HCT116 (cell line): ENCODE data around the gene CARMIL1. TPM values are rescaled to one million over a fixed set of nuclear protein-coding genes. Genes with fewer than 3 reads are reported as not detected.

Experiments used
- ATAC-seq: fragments of 200-7000 bp; cut with Tn5 transposase; 2 replicates; pipeline ENCODE4 v1.9.1; 2020; ENCODE audit warnings: mild to moderate bottlenecking, moderate library complexity
- BruUV-seq: library from RNA; stranded (reverse); fragments of 400-500 nt; replicated peaks from 2 replicates; lab custom pipeline; 2021; lab: Mats Ljungman, UMichigan
- CTCF ChIA-PET: fragments of 300-600 bp; sonication (Branson Sonifier 250); formaldehyde crosslinking; loops from one replicate; lab custom pipeline; 2021; ENCODE audit warnings: antibody characterized with exemption; lab: Charles Lee
- POLR2A ChIA-PET: fragments of 300-600, 350-600 bp; sonication (Branson Sonifier 250); formaldehyde crosslinking; loops from one replicate; lab custom pipeline; 2021; ENCODE audit warnings: antibody characterized with exemption; lab: Charles Lee
- RAD21 ChIA-PET, 2 experiments: fragments of 300-600 bp; sonication (Branson Sonifier 250); formaldehyde crosslinking; loops; one replicate each; lab custom pipeline; 2023; ENCODE audit warnings: low total read pairs in 2 of 2; ENCODE audit not compliant: uncharacterized antibody in 2 of 2, unreplicated experiment in 2 of 2, low non-redundant PET in 1 of 2; lab: Charles Lee
- DNase-seq: peaks from one replicate; pipeline ENCODE4 v3.0.0-alpha.2; 2010; ENCODE audit warnings: low read depth, low spot score
- H2AFZ ChIP-seq: fragments of 200-600 bp; shearing (Covaris generic), sonication (generic); 2 replicates; pipeline ENCODE4 v1.6.1; 2017; ENCODE audit warnings: low read depth, mixed run types, mixed read lengths, antibody characterized with exemption, low read length; ENCODE audit not compliant: poor library complexity, severe bottlenecking
- H3K27ac ChIP-seq: 2 replicates; pipeline ENCODE4 v1.5.1; 2012; ENCODE audit warnings: low read depth, low read length
- H3K27me3 ChIP-seq: fragments of 200-600 bp; sonication (generic); 2 replicates; pipeline ENCODE4 v1.6.1; 2016; ENCODE audit warnings: mixed run types, low read length, mixed read lengths; ENCODE audit not compliant: insufficient read depth
- H3K36me3 ChIP-seq, 2 experiments: fragments of 200-500 bp in 1 of 2; fragments of 200-600 bp in 1 of 2; sonication (Bioruptor generic) in 1 of 2; sonication (generic) in 1 of 2; 2 replicates each; pipeline versions ENCODE4 v1.5.1 to v1.6.1; 2014 to 2016; ENCODE audit warnings: low read length in 2 of 2, inconsistent platforms in 1 of 2, mixed read lengths in 1 of 2, mixed run types in 1 of 2; ENCODE audit not compliant: insufficient read depth in 2 of 2, control insufficient read depth in 1 of 2
- H3K4me1 ChIP-seq, 2 experiments: fragments of 200-600 bp in 1 of 2; sonication (generic) in 1 of 2; 2 replicates each; pipeline versions ENCODE4 v1.5.1 to v1.6.1; 2012 to 2017; ENCODE audit warnings: low read length in 2 of 2, inconsistent platforms in 1 of 2, mild to moderate bottlenecking in 1 of 2, mixed read lengths in 1 of 2, mixed run types in 1 of 2, moderate library complexity in 1 of 2; ENCODE audit not compliant: insufficient read depth in 2 of 2, control insufficient read depth in 1 of 2
- H3K4me2 ChIP-seq: fragments of 200-600 bp; sonication (generic); 2 replicates; pipeline ENCODE4 v1.6.1; 2017; ENCODE audit warnings: mixed run types, low read length, mixed read lengths
- H3K4me3 ChIP-seq, 2 experiments: fragments of 200-600 bp in 1 of 2; sonication (generic) in 1 of 2; replicated peaks in 1 of 2; 2 replicates each; pipeline ENCODE4 v1.5.1; 2011 to 2016; ENCODE audit warnings: low read length in 2 of 2, control low read depth in 1 of 2, low read depth in 1 of 2, mild to moderate bottlenecking in 1 of 2, mixed read lengths in 1 of 2, mixed run types in 1 of 2
- H3K79me2 ChIP-seq: fragments of 200-600 bp; sonication (generic); 2 replicates; pipeline ENCODE4 v1.6.1; 2017; ENCODE audit warnings: mild to moderate bottlenecking, mixed run types, low read length, moderate library complexity, mixed read lengths; ENCODE audit not compliant: insufficient read depth
- H3K9ac ChIP-seq: fragments of 200-600 bp; sonication (generic); 2 replicates; pipeline ENCODE4 v1.6.1; 2016; ENCODE audit warnings: low read length, mixed read lengths
- H3K9me2 ChIP-seq: fragments of 200-600 bp; sonication (generic), shearing (Covaris generic); 2 replicates; pipeline ENCODE4 v1.6.1; 2017; ENCODE audit warnings: mixed run types, mild to moderate bottlenecking, moderate library complexity; ENCODE audit not compliant: insufficient read depth
- H3K9me3 ChIP-seq, 2 experiments: fragments of 200-500 bp in 1 of 2; fragments of 200-600 bp in 1 of 2; sonication (Bioruptor generic) in 1 of 2; sonication (generic) in 1 of 2; 2 replicates each; pipeline ENCODE4 v1.6.1; 2014 to 2017; ENCODE audit warnings: low read length in 2 of 2, mixed read lengths in 2 of 2, inconsistent platforms in 1 of 2, low read depth in 1 of 2, mild to moderate bottlenecking in 1 of 2, mixed run types in 1 of 2, moderate library complexity in 1 of 2; ENCODE audit not compliant: control insufficient read depth in 1 of 2, insufficient read depth in 1 of 2
- H4K20me1 ChIP-seq: fragments of 200-600 bp; sonication (generic), shearing (Covaris generic); 2 replicates; pipeline ENCODE4 v1.6.1; 2017; ENCODE audit warnings: mixed run types, mild to moderate bottlenecking, moderate library complexity; ENCODE audit not compliant: insufficient read depth
- CEBPB ChIP-seq: IDR thresholded peaks from 2 replicates; pipeline ENCODE4 v1.6.1; 2012; ENCODE audit warnings: low read depth
- EGR1 ChIP-seq: IDR thresholded peaks from 2 replicates; pipeline ENCODE4 v1.6.1; 2012; ENCODE audit warnings: low read depth
- FOSL1 ChIP-seq: IDR thresholded peaks from 2 replicates; pipeline ENCODE4 v1.6.1; 2012; ENCODE audit warnings: low read depth
- JUND ChIP-seq: IDR thresholded peaks from 2 replicates; pipeline ENCODE4 v1.6.1; 2012
- POLR2A ChIP-seq: IDR thresholded peaks from 2 replicates; pipeline ENCODE4 v1.7.0; 2011; ENCODE audit warnings: borderline replicate concordance; ENCODE audit not compliant: insufficient read depth, insufficient read length; ENCODE audit errors: extremely low read depth
- POLR2AphosphoS5 ChIP-seq: IDR thresholded peaks from 2 replicates; pipeline ENCODE4 v1.6.1; 2011; ENCODE audit warnings: mild to moderate bottlenecking, low read depth, low read length, moderate library complexity
- RAD21 ChIP-seq: IDR thresholded peaks from 2 replicates; pipeline ENCODE4 v1.6.1; 2012; ENCODE audit warnings: low read depth, mild to moderate bottlenecking
- SIN3A ChIP-seq: IDR thresholded peaks from 2 replicates; pipeline ENCODE4 v1.6.1; 2012; ENCODE audit warnings: low read depth
- SRF ChIP-seq: IDR thresholded peaks from 2 replicates; pipeline ENCODE4 v1.6.1; 2012; ENCODE audit warnings: low read depth
- YY1 ChIP-seq: IDR thresholded peaks from 2 replicates; pipeline ENCODE4 v1.6.1; 2011; ENCODE audit warnings: low read length, low read depth, moderate library complexity, mild to moderate bottlenecking; ENCODE audit not compliant: insufficient replicate concordance; ENCODE audit errors: extremely low read depth
- intact Hi-C: fragments of 100-400 bp; cut with micrococcal nuclease; formaldehyde crosslinking; loops from 2 replicates; pipeline ENCODE4 v1.10.0; 2022
- total RNA-seq: library from RNA; stranded (reverse); gene quantifications from one replicate; pipeline ENCODE4 v1.2.1, GENCODE V29; 2021; ENCODE audit not compliant: unreplicated experiment
- TF ChIP-seq, protein P1 (sequence below): IDR thresholded peaks from 2 replicates; pipeline ENCODE4 v1.6.1; 2012
- TF ChIP-seq, protein P2 (sequence below), 3 experiments: fragments of 200-600 bp in 1 of 3; sonication (generic) in 1 of 3; IDR thresholded peaks in 2 of 3; conservative IDR thresholded peaks in 1 of 3; 2 replicates each; pipeline ENCODE4 v1.5.1; 2012 to 2017; ENCODE audit warnings: low read depth in 2 of 3, low read length in 2 of 3, antibody characterized with exemption in 1 of 3, borderline replicate concordance in 1 of 3, control low read depth in 1 of 3, mild to moderate bottlenecking in 1 of 3, mixed read lengths in 1 of 3, mixed run types in 1 of 3, moderate library complexity in 1 of 3; ENCODE audit not compliant: insufficient read depth in 1 of 3
- TF ChIP-seq, protein P3 (sequence below): IDR thresholded peaks from 2 replicates; pipeline ENCODE4 v1.6.1; 2012; ENCODE audit warnings: low read depth
- TF ChIP-seq, protein P4 (sequence below): IDR thresholded peaks from 2 replicates; pipeline ENCODE4 v1.6.1; 2011; ENCODE audit warnings: mild to moderate bottlenecking, low read length, moderate library complexity; ENCODE audit not compliant: insufficient replicate concordance; ENCODE audit errors: extremely low read depth

CARMIL1 gene
- total RNA-seq, 1 experiment from 2014 or later: 21.7 TPM

DNA sequence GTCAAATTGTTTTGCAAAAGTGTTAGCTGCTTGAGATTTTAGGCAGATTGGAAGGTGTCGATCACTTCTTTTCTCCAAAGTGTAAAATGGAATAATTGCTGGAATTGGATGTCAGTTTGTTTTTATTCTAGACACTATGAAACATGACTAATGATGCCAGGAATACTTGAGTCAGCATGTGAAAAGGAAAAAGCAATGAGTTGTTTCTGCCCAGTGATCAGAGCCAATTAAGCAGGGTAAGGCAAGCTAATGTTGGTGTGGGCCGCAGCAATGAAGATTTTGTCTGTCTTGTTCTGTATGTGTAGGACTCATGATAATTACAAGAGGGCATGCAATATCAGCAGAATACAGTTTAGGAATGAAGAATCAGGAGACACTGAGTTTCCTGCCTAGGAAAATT, 110.3 kb downstream of the CARMIL1 start:
- Histone ChIP-seq H2AFZ (no peak overlapping the region), H3K36me3 (no peaks in the 10 kb centered on the region), H4K20me1 (no peaks in the 10 kb centered on the region; the same call in 1 of the 2 replicates)
- ATAC-seq: no peak
- TF ChIP-seq CEBPB: no peak
- TF ChIP-seq SRF: no peak
- no peak for TF ChIP-seq RAD21
- TF ChIP-seq, protein P1, sequence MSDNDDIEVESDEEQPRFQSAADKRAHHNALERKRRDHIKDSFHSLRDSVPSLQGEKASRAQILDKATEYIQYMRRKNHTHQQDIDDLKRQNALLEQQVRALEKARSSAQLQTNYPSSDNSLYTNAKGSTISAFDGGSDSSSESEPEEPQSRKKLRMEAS: no peak
- no peak for TF ChIP-seq JUND
- no peak for TF ChIP-seq EGR1
- TF ChIP-seq, protein P2, sequence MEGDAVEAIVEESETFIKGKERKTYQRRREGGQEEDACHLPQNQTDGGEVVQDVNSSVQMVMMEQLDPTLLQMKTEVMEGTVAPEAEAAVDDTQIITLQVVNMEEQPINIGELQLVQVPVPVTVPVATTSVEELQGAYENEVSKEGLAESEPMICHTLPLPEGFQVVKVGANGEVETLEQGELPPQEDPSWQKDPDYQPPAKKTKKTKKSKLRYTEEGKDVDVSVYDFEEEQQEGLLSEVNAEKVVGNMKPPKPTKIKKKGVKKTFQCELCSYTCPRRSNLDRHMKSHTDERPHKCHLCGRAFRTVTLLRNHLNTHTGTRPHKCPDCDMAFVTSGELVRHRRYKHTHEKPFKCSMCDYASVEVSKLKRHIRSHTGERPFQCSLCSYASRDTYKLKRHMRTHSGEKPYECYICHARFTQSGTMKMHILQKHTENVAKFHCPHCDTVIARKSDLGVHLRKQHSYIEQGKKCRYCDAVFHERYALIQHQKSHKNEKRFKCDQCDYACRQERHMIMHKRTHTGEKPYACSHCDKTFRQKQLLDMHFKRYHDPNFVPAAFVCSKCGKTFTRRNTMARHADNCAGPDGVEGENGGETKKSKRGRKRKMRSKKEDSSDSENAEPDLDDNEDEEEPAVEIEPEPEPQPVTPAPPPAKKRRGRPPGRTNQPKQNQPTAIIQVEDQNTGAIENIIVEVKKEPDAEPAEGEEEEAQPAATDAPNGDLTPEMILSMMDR (IDR thresholded peaks at IDR 0.05 in 2 of 3, conservative IDR thresholded peaks at IDR 0.05 in 1 of 3; ENCODE audit: borderline replicate concordance in 1 of 3, insufficient read depth in 1 of 3, low read depth in 2 of 3, low read length in 2 of 3): no peak
- TF ChIP-seq SIN3A: no peak
- TF ChIP-seq, all 23 proteins: peak for 0
- no peak for DNase-seq
- Histone ChIP-seq H3K27me3 (no peaks in the 10 kb centered on the region), H3K27ac (no peak overlapping the region), H3K4me2 (no peak overlapping the region), H3K4me1 (0 out of 4 replicates have a peak, but pooled peaks cover 0 to 3% of the 10 kb centered on the region in 2 experiments), H3K9ac (no peak overlapping the region), H3K4me3 (no peak overlapping the region), H3K79me2 (peaks cover 14% of the 10 kb centered on the region), H3K9me2 (no peaks in the 10 kb centered on the region), H3K9me3 (no peaks in the 10 kb centered on the region)
- intact Hi-C loops: no loop called here
- ChIA-PET RAD21 (no interaction called here), CTCF (no interaction called here), POLR2A (no interaction called here)
- BruUV-seq: no TSS peak

DNA sequence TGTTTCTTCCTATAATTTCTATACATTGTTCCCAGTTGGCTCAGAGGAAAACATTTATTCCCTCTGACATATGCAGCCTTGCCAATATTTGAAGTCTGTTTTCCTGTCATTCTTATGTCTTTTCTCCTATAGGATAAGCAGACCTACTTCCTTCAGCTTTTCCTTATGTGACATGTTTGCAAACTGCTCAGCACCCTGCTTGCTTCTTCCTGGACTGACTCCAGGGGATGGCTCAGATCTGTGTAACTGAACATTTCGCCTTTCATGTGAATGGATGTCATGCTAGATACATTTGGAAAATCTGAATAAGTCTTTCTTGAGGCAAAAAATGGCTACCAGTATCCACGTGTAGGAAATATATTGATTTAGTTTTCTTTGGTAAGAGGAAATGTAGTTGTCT, 113.2 kb downstream of the CARMIL1 start:
- H3K9ac ChIP-seq: no peak overlapping the region
- H2AFZ ChIP-seq: no peak overlapping the region
- ChIA-PET POLR2A (no interaction called here), CTCF (no interaction called here), RAD21 (no interaction called here)
- H3K4me1 ChIP-seq: 0 out of 4 replicates have a peak, but pooled peaks cover 0 to 3% of the 10 kb centered on the region in 2 experiments
- no peak overlapping the region for H3K27ac ChIP-seq
- H3K4me2 ChIP-seq: no peak overlapping the region
- intact Hi-C loops: no loop called here
- H3K9me3 ChIP-seq: no peaks in the 10 kb centered on the region
- H3K9me2 ChIP-seq: no peaks in the 10 kb centered on the region; the same call in 1 of the 2 replicates
- H3K4me3 ChIP-seq: no peak overlapping the region
- no peaks in the 10 kb centered on the region for H3K27me3 ChIP-seq
- H3K36me3 ChIP-seq: no peaks in the 10 kb centered on the region
- DNase-seq: no peak
- ATAC-seq: no peak
- H3K79me2 ChIP-seq: peaks cover 14% of the 10 kb centered on the region
- BruUV-seq: no TSS peak
- H4K20me1 ChIP-seq: no peaks in the 10 kb centered on the region; the same call in 1 of the 2 replicates
- TF ChIP-seq SRF: no peak
- TF ChIP-seq, protein P3, sequence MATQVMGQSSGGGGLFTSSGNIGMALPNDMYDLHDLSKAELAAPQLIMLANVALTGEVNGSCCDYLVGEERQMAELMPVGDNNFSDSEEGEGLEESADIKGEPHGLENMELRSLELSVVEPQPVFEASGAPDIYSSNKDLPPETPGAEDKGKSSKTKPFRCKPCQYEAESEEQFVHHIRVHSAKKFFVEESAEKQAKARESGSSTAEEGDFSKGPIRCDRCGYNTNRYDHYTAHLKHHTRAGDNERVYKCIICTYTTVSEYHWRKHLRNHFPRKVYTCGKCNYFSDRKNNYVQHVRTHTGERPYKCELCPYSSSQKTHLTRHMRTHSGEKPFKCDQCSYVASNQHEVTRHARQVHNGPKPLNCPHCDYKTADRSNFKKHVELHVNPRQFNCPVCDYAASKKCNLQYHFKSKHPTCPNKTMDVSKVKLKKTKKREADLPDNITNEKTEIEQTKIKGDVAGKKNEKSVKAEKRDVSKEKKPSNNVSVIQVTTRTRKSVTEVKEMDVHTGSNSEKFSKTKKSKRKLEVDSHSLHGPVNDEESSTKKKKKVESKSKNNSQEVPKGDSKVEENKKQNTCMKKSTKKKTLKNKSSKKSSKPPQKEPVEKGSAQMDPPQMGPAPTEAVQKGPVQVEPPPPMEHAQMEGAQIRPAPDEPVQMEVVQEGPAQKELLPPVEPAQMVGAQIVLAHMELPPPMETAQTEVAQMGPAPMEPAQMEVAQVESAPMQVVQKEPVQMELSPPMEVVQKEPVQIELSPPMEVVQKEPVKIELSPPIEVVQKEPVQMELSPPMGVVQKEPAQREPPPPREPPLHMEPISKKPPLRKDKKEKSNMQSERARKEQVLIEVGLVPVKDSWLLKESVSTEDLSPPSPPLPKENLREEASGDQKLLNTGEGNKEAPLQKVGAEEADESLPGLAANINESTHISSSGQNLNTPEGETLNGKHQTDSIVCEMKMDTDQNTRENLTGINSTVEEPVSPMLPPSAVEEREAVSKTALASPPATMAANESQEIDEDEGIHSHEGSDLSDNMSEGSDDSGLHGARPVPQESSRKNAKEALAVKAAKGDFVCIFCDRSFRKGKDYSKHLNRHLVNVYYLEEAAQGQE: no peak
- TF ChIP-seq FOSL1: no peak
- no peak for TF ChIP-seq YY1
- no peak for TF ChIP-seq POLR2AphosphoS5
- no peak for TF ChIP-seq POLR2A
- TF ChIP-seq, protein P4, sequence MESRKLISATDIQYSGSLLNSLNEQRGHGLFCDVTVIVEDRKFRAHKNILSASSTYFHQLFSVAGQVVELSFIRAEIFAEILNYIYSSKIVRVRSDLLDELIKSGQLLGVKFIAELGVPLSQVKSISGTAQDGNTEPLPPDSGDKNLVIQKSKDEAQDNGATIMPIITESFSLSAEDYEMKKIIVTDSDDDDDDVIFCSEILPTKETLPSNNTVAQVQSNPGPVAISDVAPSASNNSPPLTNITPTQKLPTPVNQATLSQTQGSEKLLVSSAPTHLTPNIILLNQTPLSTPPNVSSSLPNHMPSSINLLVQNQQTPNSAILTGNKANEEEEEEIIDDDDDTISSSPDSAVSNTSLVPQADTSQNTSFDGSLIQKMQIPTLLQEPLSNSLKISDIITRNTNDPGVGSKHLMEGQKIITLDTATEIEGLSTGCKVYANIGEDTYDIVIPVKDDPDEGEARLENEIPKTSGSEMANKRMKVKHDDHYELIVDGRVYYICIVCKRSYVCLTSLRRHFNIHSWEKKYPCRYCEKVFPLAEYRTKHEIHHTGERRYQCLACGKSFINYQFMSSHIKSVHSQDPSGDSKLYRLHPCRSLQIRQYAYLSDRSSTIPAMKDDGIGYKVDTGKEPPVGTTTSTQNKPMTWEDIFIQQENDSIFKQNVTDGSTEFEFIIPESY: no peak
- TF ChIP-seq RAD21: no peak
